Measurements from ENCODE around the gene TTC23.
A peak's percentile ranks its signal among the peaks of the same experiment; 100 is the strongest.

The TTC23 gene

GRCh38 chr15:99143655-99144610, 105.4 kb downstream of the TTC23 start:
- no peak overlapping the region for H3K4me3 ChIP-seq (ENCODE audit: low read depth, low read length)
- DNase-seq (ENCODE audit: low read depth, low spot score), result peak; percentile 31
- in situ Hi-C loops (cut with HindIII; ENCODE audit: low sequenced_read_pairs), result no loop called here
- TF ChIP-seq CTCF (IDR thresholded peaks at IDR 0.05; ENCODE audit: low read depth, low read length), result no peak

GRCh38 chr15:99143242-99143641, 106.1 kb downstream of the TTC23 start:
- in situ Hi-C loops (cut with HindIII; ENCODE audit: low sequenced_read_pairs), result no loop called here
- no peak for TF ChIP-seq CTCF (IDR thresholded peaks at IDR 0.05; ENCODE audit: low read depth, low read length)
- no peak for DNase-seq (ENCODE audit: low read depth, low spot score)
- no peak overlapping the region for H3K4me3 ChIP-seq (ENCODE audit: low read depth, low read length)

- no peak overlapping the region for H3K4me3 ChIP-seq (ENCODE audit: low read depth, low read length)
- in situ Hi-C loops (cut with HindIII; ENCODE audit: low sequenced_read_pairs), result no loop called here
- TF ChIP-seq CTCF (IDR thresholded peaks at IDR 0.05; ENCODE audit: low read depth, low read length), result no peak
- no peak for DNase-seq (ENCODE audit: low read depth, low spot score)
Measured at GRCh38 chr15:99142562-99142961, 106.8 kb downstream of the TTC23 start.

- TF ChIP-seq CTCF (IDR thresholded peaks at IDR 0.05; ENCODE audit: low read depth, low read length), result no peak
- DNase-seq (ENCODE audit: low read depth, low spot score), result no peak
- H3K4me3 ChIP-seq (ENCODE audit: low read depth, low read length), result no peak overlapping the region
- in situ Hi-C loops (cut with HindIII; ENCODE audit: low sequenced_read_pairs), result no loop called here
Measured at GRCh38 chr15:99141943-99142342, 107.4 kb downstream of the TTC23 start.

GRCh38 chr15:99140590-99140989, 108.8 kb downstream of the TTC23 start:
- TF ChIP-seq CTCF (IDR thresholded peaks at IDR 0.05; ENCODE audit: low read depth, low read length), result no peak
- H3K4me3 ChIP-seq (ENCODE audit: low read depth, low read length), result no peak overlapping the region
- no peak for DNase-seq (ENCODE audit: low read depth, low spot score)
- in situ Hi-C loops (cut with HindIII; ENCODE audit: low sequenced_read_pairs), result no loop called here

GRCh38 chr15:99139276-99139675, 110.1 kb downstream of the TTC23 start:
- in situ Hi-C loops (cut with HindIII; ENCODE audit: low sequenced_read_pairs), result no loop called here
- no peak for TF ChIP-seq CTCF (IDR thresholded peaks at IDR 0.05; ENCODE audit: low read depth, low read length)
- H3K4me3 ChIP-seq (ENCODE audit: low read depth, low read length), result no peak overlapping the region
- peak; percentile 26 for DNase-seq (ENCODE audit: low read depth, low spot score)

All from astrocyte of the spinal cord (primary cell).